K562 (cell line): ENCODE data around the gene RBM4B. TPM values are rescaled to one million over a fixed set of nuclear protein-coding genes. Genes with fewer than 3 reads are reported as not detected.

Experiments
- ATF6 ChIP-seq: sonication (generic); formaldehyde crosslinking; IDR thresholded peaks from 2 replicates; pipeline ENCODE4 v1.4.0; 2020; ENCODE audit warnings: mild to moderate bottlenecking, missing genetic modification reagents
- HDAC3 ChIP-seq: fragments of 450-650 bp; IDR thresholded peaks from 2 replicates; pipeline ENCODE4 v1.6.1; 2018; ENCODE audit warnings: borderline replicate concordance, mild to moderate bottlenecking, moderate library complexity; ENCODE audit not compliant: partially characterized antibody
- HDAC6 ChIP-seq: IDR thresholded peaks from 2 replicates; pipeline ENCODE4 v1.6.1; 2012; ENCODE audit warnings: low read depth, mild to moderate bottlenecking, control low read depth, inconsistent platforms, low read length, moderate library complexity
- HMGXB4 ChIP-seq: sonication (generic); formaldehyde crosslinking; IDR thresholded peaks from 2 replicates; pipeline ENCODE4 v1.8.1; 2023; ENCODE audit warnings: mild to moderate bottlenecking, missing genetic modification reagents
- MCM5 ChIP-seq: fragments of 450-650 bp; IDR thresholded peaks from 2 replicates; pipeline ENCODE4 v1.6.1; 2016; ENCODE audit warnings: low read depth
- NBN ChIP-seq: fragments of 450-650 bp; IDR thresholded peaks from 2 replicates; pipeline ENCODE4 v1.6.1; 2016; ENCODE audit warnings: low read depth, mild to moderate bottlenecking
- NFE2L1 ChIP-seq: fragments of 450-650 bp; IDR thresholded peaks from 2 replicates; pipeline ENCODE4 v1.6.1; 2016; ENCODE audit warnings: missing genetic modification characterization, low read depth, mild to moderate bottlenecking, missing compliant biosample characterization, moderate library complexity, borderline replicate concordance
- NFIC ChIP-seq: fragments of 450-650 bp; IDR thresholded peaks from 2 replicates; pipeline ENCODE4 v1.6.1; 2017; ENCODE audit warnings: mild to moderate bottlenecking, inconsistent platforms
- NR2F6 ChIP-seq: fragments of 450-650 bp; formaldehyde crosslinking; IDR thresholded peaks from 2 replicates; pipeline ENCODE4 v1.4.0; 2020; ENCODE audit warnings: mild to moderate bottlenecking
- ZNF407 ChIP-seq: fragments of 450-650 bp; IDR thresholded peaks from 2 replicates; pipeline ENCODE4 v1.6.1; 2016; ENCODE audit warnings: low read depth
- ZNF561 ChIP-seq: fragments of 450-650 bp; formaldehyde crosslinking; conservative IDR thresholded peaks from 2 replicates; pipeline ENCODE4 v1.4.0; 2020; ENCODE audit warnings: mild to moderate bottlenecking, moderate library complexity
- polyA plus RNA-seq, 8 experiments: library from polyadenylated mRNA; depleted of rRNA in 4 of 8; stranded (reverse) in 5 of 8; unstranded in 3 of 8; fragments of >200 nt; fragmentation: Nextera tagmentation in 2 of 8; fragmentation: Illumina TruSeq in 1 of 8; extraction: Ambion mirVana in 2 of 8; extraction: Trizol in 1 of 8; gene quantifications; 2 replicates each; pipeline versions ENCODE4 v1.2.1 to v1.2.3, GENCODE V29; 2011 to 2014; ENCODE audit warnings: inconsistent platforms in 1 of 8, missing spikeins in 1 of 8
- total RNA-seq, 7 experiments: library from RNA; depleted of rRNA in 6 of 7; stranded (reverse); fragments of >200 nt in 6 of 7; fragmentation: Illumina TruSeq in 2 of 7; extraction: Trizol in 2 of 7; gene quantifications; 2 replicates each; pipeline versions ENCODE4 v1.2.1 to v1.2.3, GENCODE V29; 2011 to 2021; ENCODE audit warnings: low replicate concordance in 1 of 7
- TF ChIP-seq, protein P1 (sequence below): fragments of 450-650 bp; IDR thresholded peaks from 2 replicates; pipeline ENCODE4 v1.6.1; 2016
- TF ChIP-seq, protein P2 (sequence below): sonication (generic); formaldehyde crosslinking; IDR thresholded peaks from 2 replicates; pipeline ENCODE4 v1.8.0; 2022; ENCODE audit warnings: missing genetic modification reagents, mild to moderate bottlenecking, borderline replicate concordance

Gene RBM4B
- total and polyA plus RNA-seq, 9 of the 15 experiments (the other 6 are each of a cell fraction or from before 2014, with no cell fraction given), result 14.6 to 39.9 (median 23.3) TPM

DNA sequence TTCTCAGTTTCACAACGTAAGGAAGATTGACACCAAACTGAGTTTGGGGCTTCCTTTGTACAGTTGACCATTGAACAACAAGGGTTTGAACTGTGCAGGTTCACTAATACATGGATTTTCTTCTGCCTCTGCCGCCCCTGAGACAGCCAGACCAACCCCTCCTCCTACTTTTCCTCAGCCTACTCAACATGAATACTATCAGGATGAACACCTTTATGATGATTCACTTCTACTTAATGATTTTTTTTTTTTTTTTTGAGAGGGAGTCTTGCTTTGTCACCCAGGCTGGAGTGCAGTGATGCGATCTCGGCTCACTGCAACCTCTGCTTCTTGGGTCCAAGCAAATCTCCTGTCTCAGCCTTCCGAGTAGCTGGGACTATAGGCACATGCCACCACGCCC is 24.6 kb downstream of the RBM4B start (continued):
- no peak for TF ChIP-seq ZNF561
- no peak for TF ChIP-seq MCM5
- no peak for TF ChIP-seq HMGXB4 (CRISPR knock-in tag)
- TF ChIP-seq ZNF407, result no peak
- TF ChIP-seq NFE2L1, result no peak
- TF ChIP-seq HDAC3, result no peak
- TF ChIP-seq NFIC, result no peak
- TF ChIP-seq NBN, result no peak
- TF ChIP-seq HDAC6, result no peak
- no peak for TF ChIP-seq ATF6 (CRISPR knock-in tag)
- TF ChIP-seq, protein P1, sequence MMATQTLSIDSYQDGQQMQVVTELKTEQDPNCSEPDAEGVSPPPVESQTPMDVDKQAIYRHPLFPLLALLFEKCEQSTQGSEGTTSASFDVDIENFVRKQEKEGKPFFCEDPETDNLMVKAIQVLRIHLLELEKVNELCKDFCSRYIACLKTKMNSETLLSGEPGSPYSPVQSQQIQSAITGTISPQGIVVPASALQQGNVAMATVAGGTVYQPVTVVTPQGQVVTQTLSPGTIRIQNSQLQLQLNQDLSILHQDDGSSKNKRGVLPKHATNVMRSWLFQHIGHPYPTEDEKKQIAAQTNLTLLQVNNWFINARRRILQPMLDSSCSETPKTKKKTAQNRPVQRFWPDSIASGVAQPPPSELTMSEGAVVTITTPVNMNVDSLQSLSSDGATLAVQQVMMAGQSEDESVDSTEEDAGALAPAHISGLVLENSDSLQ, result peak; percentile 35
- no peak for TF ChIP-seq NR2F6 (CRISPR knock-in tag)
- TF ChIP-seq, protein P2, sequence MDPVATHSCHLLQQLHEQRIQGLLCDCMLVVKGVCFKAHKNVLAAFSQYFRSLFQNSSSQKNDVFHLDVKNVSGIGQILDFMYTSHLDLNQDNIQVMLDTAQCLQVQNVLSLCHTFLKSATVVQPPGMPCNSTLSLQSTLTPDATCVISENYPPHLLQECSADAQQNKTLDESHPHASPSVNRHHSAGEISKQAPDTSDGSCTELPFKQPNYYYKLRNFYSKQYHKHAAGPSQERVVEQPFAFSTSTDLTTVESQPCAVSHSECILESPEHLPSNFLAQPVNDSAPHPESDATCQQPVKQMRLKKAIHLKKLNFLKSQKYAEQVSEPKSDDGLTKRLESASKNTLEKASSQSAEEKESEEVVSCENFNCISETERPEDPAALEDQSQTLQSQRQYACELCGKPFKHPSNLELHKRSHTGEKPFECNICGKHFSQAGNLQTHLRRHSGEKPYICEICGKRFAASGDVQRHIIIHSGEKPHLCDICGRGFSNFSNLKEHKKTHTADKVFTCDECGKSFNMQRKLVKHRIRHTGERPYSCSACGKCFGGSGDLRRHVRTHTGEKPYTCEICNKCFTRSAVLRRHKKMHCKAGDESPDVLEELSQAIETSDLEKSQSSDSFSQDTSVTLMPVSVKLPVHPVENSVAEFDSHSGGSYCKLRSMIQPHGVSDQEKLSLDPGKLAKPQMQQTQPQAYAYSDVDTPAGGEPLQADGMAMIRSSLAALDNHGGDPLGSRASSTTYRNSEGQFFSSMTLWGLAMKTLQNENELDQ (CRISPR knock-in tag), result no peak
